Activated CD4-positive, alpha-beta memory T cell treated with anti-CD3 and anti-CD28 coated beads, Interleukin-2, amount 10 ng/mL, durations not matched to agents 7 days and 5 days (primary cell): Measurements from ENCODE around the gene RUNX1. TPM values are rescaled to one million over a fixed set of nuclear protein-coding genes. Genes with fewer than 3 reads are reported as not detected.

Experiments
- CTCF ChIA-PET: fragments of 350-600 bp; sonication (Branson Sonifier 250); formaldehyde crosslinking; loops from one replicate; lab custom pipeline; 2021; ENCODE audit warnings: antibody characterized with exemption, inconsistent platforms; lab: Charles Lee
- POLR2A ChIA-PET: fragments of 350-600 bp; sonication (Branson Sonifier 250); formaldehyde crosslinking; loops from one replicate; lab custom pipeline; 2021; ENCODE audit warnings: antibody characterized with exemption; lab: Charles Lee
- DNase-seq: peaks from one replicate; pipeline ENCODE4 v3.0.0-alpha.2; 2020
- H3K27ac Mint-ChIP-seq: one replicate; pipeline ENCODE4 v1.8.0; 2021; ENCODE audit warnings: mild to moderate bottlenecking, mixed read lengths
- H3K27me3 Mint-ChIP-seq: one replicate; pipeline ENCODE4 v1.8.0; 2021; ENCODE audit warnings: mixed read lengths
- H3K36me3 Mint-ChIP-seq: one replicate; pipeline ENCODE4 v1.8.0; 2021; ENCODE audit warnings: low read depth, mixed read lengths
- H3K4me1 Mint-ChIP-seq: one replicate; pipeline ENCODE4 v1.8.0; 2021; ENCODE audit warnings: mixed read lengths
- H3K4me3 Mint-ChIP-seq: one replicate; pipeline ENCODE4 v1.8.0; 2021; ENCODE audit warnings: mild to moderate bottlenecking, mixed read lengths
- H3K9me3 Mint-ChIP-seq: one replicate; pipeline ENCODE4 v1.8.0; 2021; ENCODE audit warnings: mixed read lengths
- total RNA-seq, 2 experiments: library from RNA; stranded (reverse); gene quantifications; one replicate each; pipeline ENCODE4 v1.2.3, GENCODE V29; 2021

RUNX1 gene
- total RNA-seq, 2 experiments from 2014 or later: 53.0 to 56.3 TPM

- H3K4me3 Mint-ChIP-seq: no peak overlapping the region
- no peak for DNase-seq
- CTCF ChIA-PET: no interaction called here
- H3K36me3 Mint-ChIP-seq: peaks cover 43% of the 10 kb centered on the region
- no peaks in the 10 kb centered on the region for H3K27me3 Mint-ChIP-seq
- POLR2A ChIA-PET: no interaction called here
- no peaks in the 10 kb centered on the region for H3K9me3 Mint-ChIP-seq
- H3K27ac Mint-ChIP-seq: no peak overlapping the region
- H3K4me1 Mint-ChIP-seq: no peaks in the 10 kb centered on the region
Measured at GRCh38 chr21:34791776-34792503, 257.2 kb downstream of the RUNX1 start.

GRCh38 chr21:34790834-34791233 is 258.3 kb downstream of the RUNX1 start:
- Mint-ChIP-seq H3K27ac (no peak overlapping the region), H3K4me1 (no peaks in the 10 kb centered on the region), H3K36me3 (peaks cover 36% of the 10 kb centered on the region), H3K4me3 (no peak overlapping the region), H3K27me3 (no peaks in the 10 kb centered on the region), H3K9me3 (no peaks in the 10 kb centered on the region)
- ChIA-PET CTCF (no interaction called here), POLR2A (no interaction called here)
- no peak for DNase-seq

GRCh38 chr21:34790341-34790740 is 258.8 kb downstream of the RUNX1 start:
- no peak overlapping the region for H3K4me3 Mint-ChIP-seq
- POLR2A ChIA-PET: no interaction called here
- no peaks in the 10 kb centered on the region for H3K9me3 Mint-ChIP-seq
- no peaks in the 10 kb centered on the region for H3K4me1 Mint-ChIP-seq
- peaks cover 32% of the 10 kb centered on the region for H3K36me3 Mint-ChIP-seq
- no peaks in the 10 kb centered on the region for H3K27me3 Mint-ChIP-seq
- CTCF ChIA-PET: no interaction called here
- no peak for DNase-seq
- no peak overlapping the region for H3K27ac Mint-ChIP-seq

DNA sequence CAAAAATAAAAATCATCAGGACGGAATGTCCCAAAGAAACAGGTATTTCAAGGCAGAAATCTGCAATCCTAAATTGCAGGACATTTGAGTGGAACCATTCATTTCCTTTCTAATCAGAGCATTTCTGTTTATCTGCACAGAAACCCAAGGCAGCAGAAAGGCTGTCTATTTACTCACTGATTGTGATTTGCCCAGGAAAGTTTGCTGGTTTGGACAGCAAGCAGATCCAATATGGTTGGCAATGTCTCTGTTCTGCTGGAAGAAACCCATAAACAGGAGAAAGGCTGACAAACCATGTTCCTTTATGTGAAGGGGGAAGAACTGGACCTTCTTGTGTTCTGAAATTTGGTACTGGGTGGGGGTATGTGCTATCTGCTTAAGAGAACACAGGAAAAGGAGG is 260.2 kb downstream of the RUNX1 start:
- DNase-seq: no peak
- no peak overlapping the region for H3K27ac Mint-ChIP-seq
- no peaks in the 10 kb centered on the region for H3K4me1 Mint-ChIP-seq
- H3K9me3 Mint-ChIP-seq: no peaks in the 10 kb centered on the region
- H3K36me3 Mint-ChIP-seq: peaks cover 24% of the 10 kb centered on the region
- ChIA-PET CTCF (no interaction called here), POLR2A (no interaction called here)
- no peak overlapping the region for H3K4me3 Mint-ChIP-seq
- no peaks in the 10 kb centered on the region for H3K27me3 Mint-ChIP-seq

- Mint-ChIP-seq H3K4me3 (no peak overlapping the region), H3K36me3 (peaks cover 3% of the 10 kb centered on the region), H3K27me3 (no peaks in the 10 kb centered on the region), H3K4me1 (no peaks in the 10 kb centered on the region), H3K27ac (no peak overlapping the region), H3K9me3 (peaks cover 7% of the 10 kb centered on the region)
- POLR2A ChIA-PET: no interaction called here
- no peak for DNase-seq
- CTCF ChIA-PET: no interaction called here
Measured at GRCh38 chr21:34783815-34784214, 265.3 kb downstream of the RUNX1 start.

DNA sequence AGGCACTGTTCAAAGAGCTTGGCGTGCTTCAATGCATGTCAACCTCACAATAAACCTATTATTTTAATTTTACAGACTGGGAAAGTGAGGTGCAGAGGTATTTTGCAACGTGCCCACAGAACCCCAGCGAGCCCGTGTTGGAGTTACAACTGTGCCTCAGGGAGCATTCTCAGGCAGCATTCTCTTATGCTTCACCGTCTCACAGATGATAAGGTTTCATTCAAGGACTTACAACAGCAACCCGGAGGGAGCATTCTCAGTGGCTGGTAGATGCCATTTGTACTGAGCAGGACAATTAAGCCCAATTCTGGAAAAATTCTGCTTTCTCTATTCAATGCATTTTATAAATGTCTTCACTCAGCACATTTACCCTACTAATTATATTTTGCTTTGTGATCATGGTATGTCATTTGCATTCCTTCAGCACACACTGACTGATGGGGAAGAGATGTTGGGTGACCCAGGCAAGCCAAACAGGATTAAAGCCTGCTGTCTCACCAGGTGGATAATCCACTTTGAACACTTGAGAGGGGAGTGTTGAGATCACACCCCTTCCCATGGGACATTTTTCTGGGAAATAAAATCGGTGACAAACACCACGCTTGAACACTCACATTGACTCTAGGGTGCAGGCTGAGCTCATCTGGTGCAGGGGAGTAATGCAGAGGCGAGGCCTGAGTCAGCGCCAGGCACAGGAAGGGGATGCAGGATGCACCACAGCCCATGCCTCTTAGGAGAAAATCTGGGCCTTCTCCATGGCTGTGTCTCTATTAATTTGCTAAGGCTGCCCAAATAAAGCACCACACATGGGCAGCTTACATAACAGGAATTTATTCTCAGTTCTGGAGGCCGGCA is 266.4 kb downstream of the RUNX1 start:
- Mint-ChIP-seq H3K4me1 (no peaks in the 10 kb centered on the region), H3K4me3 (no peak overlapping the region), H3K27me3 (peaks cover 5% of the 10 kb centered on the region), H3K36me3 (no peaks in the 10 kb centered on the region), H3K27ac (no peak overlapping the region), H3K9me3 (peaks cover 7% of the 10 kb centered on the region)
- no peak for DNase-seq
- POLR2A ChIA-PET: no interaction called here
- CTCF ChIA-PET: interaction anchor here (1.1 kb wide), 1 partner anchor 37 kb away, joined by 3 read pairs; no protein-coding TSS in a partner anchor

- CTCF ChIA-PET: interaction anchor here (1.1 kb wide), 1 partner anchor 36 kb away, joined by 3 read pairs; no protein-coding TSS in a partner anchor
- H3K36me3 Mint-ChIP-seq: no peaks in the 10 kb centered on the region
- H3K4me3 Mint-ChIP-seq: no peak overlapping the region
- peaks cover 5% of the 10 kb centered on the region for H3K27me3 Mint-ChIP-seq
- no peaks in the 10 kb centered on the region for H3K4me1 Mint-ChIP-seq
- H3K9me3 Mint-ChIP-seq: peaks cover 7% of the 10 kb centered on the region
- POLR2A ChIA-PET: no interaction called here
- no peak overlapping the region for H3K27ac Mint-ChIP-seq
- no peak for DNase-seq
Measured at GRCh38 chr21:34781526-34781925, 267.6 kb downstream of the RUNX1 start.

GRCh38 chr21:34779860-34780259 is 269.2 kb downstream of the RUNX1 start:
- POLR2A ChIA-PET: no interaction called here

GRCh38 chr21:34775793-34776192 is 273.3 kb downstream of the RUNX1 start:
- no peak for DNase-seq
- no peaks in the 10 kb centered on the region for H3K36me3 Mint-ChIP-seq
- H3K4me1 Mint-ChIP-seq: no peaks in the 10 kb centered on the region
- H3K27me3 Mint-ChIP-seq: peaks cover 24% of the 10 kb centered on the region
- peaks cover 7% of the 10 kb centered on the region for H3K9me3 Mint-ChIP-seq
- H3K4me3 Mint-ChIP-seq: no peak overlapping the region
- ChIA-PET CTCF (no interaction called here), POLR2A (interaction anchor here (1.0 kb wide), 1 partner anchor 10 kb away, joined by 3 read pairs; no protein-coding TSS in a partner anchor)
- H3K27ac Mint-ChIP-seq: no peak overlapping the region

More at GRCh38 chr21:34779860-34780259, 269.2 kb downstream of the RUNX1 start:
- Mint-ChIP-seq H3K9me3 (peaks cover 7% of the 10 kb centered on the region), H3K27ac (no peak overlapping the region), H3K27me3 (peaks cover 15% of the 10 kb centered on the region), H3K4me3 (no peak overlapping the region), H3K4me1 (no peaks in the 10 kb centered on the region), H3K36me3 (no peaks in the 10 kb centered on the region)
- no peak for DNase-seq
- CTCF ChIA-PET: no interaction called here

GRCh38 chr21:34774750-34775149 is 274.4 kb downstream of the RUNX1 start:
- Mint-ChIP-seq H3K36me3 (no peaks in the 10 kb centered on the region), H3K9me3 (no peaks in the 10 kb centered on the region), H3K27ac (no peak overlapping the region), H3K27me3 (peaks cover 24% of the 10 kb centered on the region), H3K4me3 (no peak overlapping the region), H3K4me1 (no peaks in the 10 kb centered on the region)
- POLR2A ChIA-PET: no interaction called here
- DNase-seq: no peak
- CTCF ChIA-PET: no interaction called here

GRCh38 chr21:34771512-34772028 is 277.5 kb downstream of the RUNX1 start:
- no peaks in the 10 kb centered on the region for H3K36me3 Mint-ChIP-seq
- no peak overlapping the region for H3K4me3 Mint-ChIP-seq
- no peak overlapping the region for H3K27ac Mint-ChIP-seq
- POLR2A ChIA-PET: no interaction called here
- DNase-seq: no peak
- peaks cover 24% of the 10 kb centered on the region for H3K27me3 Mint-ChIP-seq
- CTCF ChIA-PET: no interaction called here
- no peaks in the 10 kb centered on the region for H3K4me1 Mint-ChIP-seq
- no peaks in the 10 kb centered on the region for H3K9me3 Mint-ChIP-seq

GRCh38 chr21:34770576-34770975 is 278.5 kb downstream of the RUNX1 start:
- no peak for DNase-seq
- Mint-ChIP-seq H3K27me3 (peaks cover 21% of the 10 kb centered on the region), H3K27ac (no peak overlapping the region), H3K9me3 (no peaks in the 10 kb centered on the region), H3K36me3 (no peaks in the 10 kb centered on the region), H3K4me3 (no peak overlapping the region), H3K4me1 (no peaks in the 10 kb centered on the region)
- CTCF ChIA-PET: no interaction called here
- POLR2A ChIA-PET: no interaction called here

- Mint-ChIP-seq H3K27ac (no peak overlapping the region), H3K4me1 (no peaks in the 10 kb centered on the region), H3K27me3 (peaks cover 5% of the 10 kb centered on the region), H3K36me3 (no peaks in the 10 kb centered on the region), H3K9me3 (no peaks in the 10 kb centered on the region), H3K4me3 (no peak overlapping the region)
- POLR2A ChIA-PET: no interaction called here
- CTCF ChIA-PET: no interaction called here
- DNase-seq: no peak
Measured at GRCh38 chr21:34768326-34768725, 280.8 kb downstream of the RUNX1 start.
